ENCODE measurements around the gene DIP2B. TPM values are rescaled to one million over a fixed set of nuclear protein-coding genes. Genes with fewer than 3 reads are reported as not detected.
"Not testable (repeated sequence)": the region's sequence is repeated elsewhere in the genome, so short reads cannot be mapped to it uniquely, and the experiment has no call there.

DIP2B gene
- total RNA-seq, 3 donors from 2014 or later (not counting 1 experiment from before 2014, with no cell fraction given): 17.2 to 23.2 (median 22.2) TPM

- Mint-ChIP-seq H3K27me3 (ENCODE audit: low read depth in 2 of 2) (no peaks in the 10 kb centered on the region), H3K27ac (no peak overlapping the region), H3K9me3 (no peaks in the 10 kb centered on the region), H3K4me3 (no peak overlapping the region), H3K36me3 (no peaks in the 10 kb centered on the region), H3K4me1 (peaks cover 44 to 45% of the 10 kb centered on the region in 2 donors)
- no peak for ATAC-seq
- H3K27me3 ChIP-seq (ENCODE audit: control insufficient read depth, insufficient read depth, low read length): no peaks in the 10 kb centered on the region
- peak overlapping the region; percentile 42 for H3K27ac ChIP-seq (ENCODE audit: low read length)
- no peaks in the 10 kb centered on the region for H3K36me3 ChIP-seq (ENCODE audit: control insufficient read depth, insufficient read depth, low read length)
- no peak overlapping the region for H3K4me3 ChIP-seq (ENCODE audit: low read length)
- TF ChIP-seq, protein P1, sequence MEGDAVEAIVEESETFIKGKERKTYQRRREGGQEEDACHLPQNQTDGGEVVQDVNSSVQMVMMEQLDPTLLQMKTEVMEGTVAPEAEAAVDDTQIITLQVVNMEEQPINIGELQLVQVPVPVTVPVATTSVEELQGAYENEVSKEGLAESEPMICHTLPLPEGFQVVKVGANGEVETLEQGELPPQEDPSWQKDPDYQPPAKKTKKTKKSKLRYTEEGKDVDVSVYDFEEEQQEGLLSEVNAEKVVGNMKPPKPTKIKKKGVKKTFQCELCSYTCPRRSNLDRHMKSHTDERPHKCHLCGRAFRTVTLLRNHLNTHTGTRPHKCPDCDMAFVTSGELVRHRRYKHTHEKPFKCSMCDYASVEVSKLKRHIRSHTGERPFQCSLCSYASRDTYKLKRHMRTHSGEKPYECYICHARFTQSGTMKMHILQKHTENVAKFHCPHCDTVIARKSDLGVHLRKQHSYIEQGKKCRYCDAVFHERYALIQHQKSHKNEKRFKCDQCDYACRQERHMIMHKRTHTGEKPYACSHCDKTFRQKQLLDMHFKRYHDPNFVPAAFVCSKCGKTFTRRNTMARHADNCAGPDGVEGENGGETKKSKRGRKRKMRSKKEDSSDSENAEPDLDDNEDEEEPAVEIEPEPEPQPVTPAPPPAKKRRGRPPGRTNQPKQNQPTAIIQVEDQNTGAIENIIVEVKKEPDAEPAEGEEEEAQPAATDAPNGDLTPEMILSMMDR (IDR thresholded peaks at IDR 0.05): no peak
- H3K4me1 ChIP-seq (ENCODE audit: control insufficient read depth, insufficient read depth, low read length): peaks cover 39% of the 10 kb centered on the region
- 83% methylated on average over 11 of the region's 11 CpGs for WGBS (ENCODE audit: insufficient coverage)
- DNase-seq: no peak
- intact Hi-C loops (cut with micrococcal nuclease): no loop called here
- H3K9me3 ChIP-seq (ENCODE audit: control insufficient read depth, insufficient read depth, low read length): no peaks in the 10 kb centered on the region
Observed at GRCh38 chr12:50518090-50518489, 13.3 kb downstream of the DIP2B start.

- intact Hi-C loops (cut with micrococcal nuclease): no loop called here
- no peak for ATAC-seq
Observed at GRCh38 chr12:50519353-50519752, 14.6 kb downstream of the DIP2B start.

DNA sequence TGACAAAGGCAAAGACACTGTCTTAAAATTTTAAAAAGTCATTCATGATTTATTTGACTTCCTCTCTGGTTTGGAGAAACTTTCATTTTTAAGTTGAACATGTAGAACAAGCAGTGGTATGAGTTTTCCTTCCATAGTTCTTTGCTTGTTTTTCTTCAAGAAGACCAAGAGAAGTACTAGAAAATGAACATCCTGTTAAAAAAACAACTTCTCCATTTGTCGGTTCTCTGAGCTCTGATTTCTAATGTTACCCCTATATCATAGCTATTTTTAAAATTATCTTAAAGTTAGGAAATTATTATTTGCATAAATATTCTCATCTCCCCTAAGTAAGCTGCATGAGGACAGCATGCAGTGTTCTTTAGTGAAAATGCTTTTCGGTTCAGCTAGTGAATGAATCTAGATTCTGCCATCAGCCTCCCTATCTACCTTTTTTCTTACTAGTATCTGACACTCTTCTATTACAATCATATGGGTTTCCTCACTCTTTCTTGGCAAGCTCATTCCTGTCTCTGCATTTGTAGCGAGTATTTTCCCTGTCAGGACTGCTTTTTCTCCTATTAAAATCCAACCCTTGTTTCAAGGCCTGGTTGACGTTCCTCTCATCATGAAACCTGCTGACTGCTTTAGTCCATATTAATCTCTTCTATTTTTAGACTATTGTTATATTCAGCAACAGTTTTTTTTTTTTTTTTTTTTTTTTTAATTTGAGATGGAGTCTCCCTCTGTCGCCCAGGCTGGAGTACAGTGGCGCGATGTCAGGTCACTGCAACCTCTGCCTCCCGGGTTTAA lies 15.8 kb downstream of the DIP2B start:
- no peaks in the 10 kb centered on the region for H3K27me3 ChIP-seq (ENCODE audit: control insufficient read depth, insufficient read depth, low read length)
- H3K4me3 ChIP-seq (ENCODE audit: low read length): no peak overlapping the region
- H3K4me1 ChIP-seq (ENCODE audit: control insufficient read depth, insufficient read depth, low read length): peaks cover 21% of the 10 kb centered on the region
- 90% methylated on average over 7 of the region's 8 CpGs for WGBS (ENCODE audit: insufficient coverage)
- no peaks in the 10 kb centered on the region for H3K27me3 Mint-ChIP-seq (ENCODE audit: low read depth in 2 of 2)
- H3K9me3 ChIP-seq (ENCODE audit: control insufficient read depth, insufficient read depth, low read length): no peaks in the 10 kb centered on the region
- TF ChIP-seq, protein P1 (IDR thresholded peaks at IDR 0.05): no peak
- H3K27ac ChIP-seq (ENCODE audit: low read length): peak overlapping the region; percentile 73
- peak overlapping the region; percentile 35 for H3K4me3 Mint-ChIP-seq
- H3K9me3 Mint-ChIP-seq: no peaks in the 10 kb centered on the region
- H3K36me3 ChIP-seq (ENCODE audit: control insufficient read depth, insufficient read depth, low read length): peaks cover 3% of the 10 kb centered on the region
- H3K36me3 Mint-ChIP-seq: no peaks in the 10 kb centered on the region
- intact Hi-C loops (cut with micrococcal nuclease): no loop called here
- peaks cover 30 to 31% of the 10 kb centered on the region in 2 donors for H3K4me1 Mint-ChIP-seq
- peak overlapping the region; percentile 27 to 80 for H3K27ac Mint-ChIP-seq
- DNase-seq (no peak), ATAC-seq (no peak)

More at GRCh38 chr12:50519353-50519752, 14.6 kb downstream of the DIP2B start:
- Mint-ChIP-seq H3K27me3 (ENCODE audit: low read depth in 2 of 2) (no peaks in the 10 kb centered on the region), H3K4me1 (peaks cover 41 to 42% of the 10 kb centered on the region in 2 donors), H3K27ac (peak overlapping the region in 1 of 2 donors; percentile 7), H3K9me3 (no peaks in the 10 kb centered on the region), H3K4me3 (no peak overlapping the region), H3K36me3 (no peaks in the 10 kb centered on the region)
- TF ChIP-seq, protein P1 (IDR thresholded peaks at IDR 0.05): no peak
- H3K4me1 ChIP-seq (ENCODE audit: control insufficient read depth, insufficient read depth, low read length): peaks cover 34% of the 10 kb centered on the region
- no peaks in the 10 kb centered on the region for H3K27me3 ChIP-seq (ENCODE audit: control insufficient read depth, insufficient read depth, low read length)
- WGBS (ENCODE audit: insufficient coverage): 60% methylated on average over 1 of the region's 1 CpG
- no peak for DNase-seq
- H3K4me3 ChIP-seq (ENCODE audit: low read length): no peak overlapping the region
- H3K36me3 ChIP-seq (ENCODE audit: control insufficient read depth, insufficient read depth, low read length): peaks cover 3% of the 10 kb centered on the region
- H3K27ac ChIP-seq (ENCODE audit: low read length): peak overlapping the region; percentile 28
- no peaks in the 10 kb centered on the region for H3K9me3 ChIP-seq (ENCODE audit: control insufficient read depth, insufficient read depth, low read length)

DNA sequence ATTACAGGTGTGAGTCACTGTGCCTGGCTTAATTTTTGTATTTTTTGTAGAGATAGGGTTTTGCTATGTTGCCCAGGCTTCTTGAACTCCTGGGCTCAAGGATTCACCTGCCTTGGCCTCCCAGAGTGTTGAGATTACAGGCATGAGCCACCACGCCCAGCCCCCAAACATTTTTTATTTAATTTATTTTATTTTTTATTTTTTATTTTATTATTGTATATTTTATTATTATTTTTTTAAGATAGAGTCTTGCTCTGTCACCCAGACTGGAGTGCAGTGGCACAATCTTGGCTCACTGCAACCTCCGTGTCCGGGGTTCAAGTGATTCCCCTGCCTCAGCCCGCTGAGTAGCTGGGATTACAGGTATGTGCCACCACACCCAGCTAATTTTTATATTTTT lies 17.0 kb downstream of the DIP2B start:
- DNase-seq; ATAC-seq; H3K27me3 Mint-ChIP-seq (ENCODE audit: low read depth in 2 of 2); H3K27ac ChIP-seq (ENCODE audit: low read length); H3K9me3 Mint-ChIP-seq; H3K4me3 Mint-ChIP-seq; H3K27ac Mint-ChIP-seq; H3K9me3 ChIP-seq (ENCODE audit: control insufficient read depth, insufficient read depth, low read length); H3K4me3 ChIP-seq (ENCODE audit: low read length); H3K36me3 Mint-ChIP-seq; intact Hi-C loops (cut with micrococcal nuclease); H3K36me3 ChIP-seq (ENCODE audit: control insufficient read depth, insufficient read depth, low read length); H3K27me3 ChIP-seq (ENCODE audit: control insufficient read depth, insufficient read depth, low read length): not testable (repeated sequence)
- H3K4me1 Mint-ChIP-seq: peaks cover 28 to 30% of the 10 kb centered on the region in 2 donors
- 100% methylated on average over 3 of the region's 4 CpGs for WGBS (ENCODE audit: insufficient coverage)
- peaks cover 11% of the 10 kb centered on the region for H3K4me1 ChIP-seq (ENCODE audit: control insufficient read depth, insufficient read depth, low read length)

Data from natural killer cell (primary cell).